A549 treated with CORT108297 at 1 μM for 4 hours (cell line): Measurements from ENCODE around the gene SYT5. TPM values are rescaled to one million over a fixed set of nuclear protein-coding genes. Genes with fewer than 3 reads are reported as not detected.

ENCODE experiments used
- total RNA-seq: library from RNA; stranded (reverse); fragments of 200-300 nt; extraction: Qiagen RNA extraction; gene quantifications from 5 replicates; pipeline ENCODE4 v1.2.3, GENCODE V29; 2022

The SYT5 gene
- total RNA-seq, result 2.8 to 4.9 TPM (median 3.8 TPM) in 5 replicates

DNA sequence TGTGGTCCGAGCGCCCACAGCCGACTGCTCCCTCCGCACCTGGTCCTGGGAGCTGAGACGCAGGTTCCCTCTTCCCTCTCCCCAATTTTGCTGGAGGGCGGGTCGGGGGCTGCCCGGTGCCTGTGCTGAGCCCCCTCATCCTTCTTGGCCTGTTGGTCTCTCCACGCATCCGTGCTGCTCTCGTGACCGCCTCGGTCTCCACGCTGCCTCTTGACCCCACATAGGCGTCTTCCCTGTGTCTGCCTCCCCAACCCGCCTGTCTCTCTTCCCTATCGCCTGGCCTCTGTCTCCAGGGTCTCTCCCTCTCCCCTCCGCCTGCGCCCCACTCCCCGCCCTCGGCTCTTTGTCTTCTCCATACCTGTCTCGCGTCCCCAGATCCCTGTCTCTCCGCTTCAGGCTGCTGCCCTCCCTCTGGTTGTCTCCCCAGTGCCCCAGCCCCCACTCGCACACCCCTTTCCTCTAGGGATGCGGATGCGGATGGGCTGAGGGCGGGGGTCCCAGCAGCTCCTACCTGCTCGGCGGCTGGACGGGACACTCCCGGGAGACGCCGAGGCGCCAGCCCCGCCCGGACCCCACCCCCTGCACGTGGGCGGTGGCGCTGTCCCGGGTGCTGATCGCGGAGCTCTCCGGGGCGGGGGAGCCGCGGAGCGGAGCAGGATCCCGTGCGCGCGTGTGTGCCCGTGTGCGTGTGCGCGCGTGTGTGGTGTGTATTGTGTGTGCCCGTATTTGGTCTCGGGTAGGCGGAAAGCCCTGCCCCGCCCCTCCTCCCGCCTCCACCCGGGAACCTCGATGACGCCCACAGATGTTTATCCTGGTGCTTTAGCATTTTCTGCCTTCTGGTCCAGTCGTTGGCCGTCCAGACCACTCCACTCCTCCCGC, at the start of gene SYT5:
Gene SYT5, minus strand, starts transcription at position 684 of the 879 bp plus-strand sequence. CDS start 1,248 bp downstream, outside the sequence.

DNA sequence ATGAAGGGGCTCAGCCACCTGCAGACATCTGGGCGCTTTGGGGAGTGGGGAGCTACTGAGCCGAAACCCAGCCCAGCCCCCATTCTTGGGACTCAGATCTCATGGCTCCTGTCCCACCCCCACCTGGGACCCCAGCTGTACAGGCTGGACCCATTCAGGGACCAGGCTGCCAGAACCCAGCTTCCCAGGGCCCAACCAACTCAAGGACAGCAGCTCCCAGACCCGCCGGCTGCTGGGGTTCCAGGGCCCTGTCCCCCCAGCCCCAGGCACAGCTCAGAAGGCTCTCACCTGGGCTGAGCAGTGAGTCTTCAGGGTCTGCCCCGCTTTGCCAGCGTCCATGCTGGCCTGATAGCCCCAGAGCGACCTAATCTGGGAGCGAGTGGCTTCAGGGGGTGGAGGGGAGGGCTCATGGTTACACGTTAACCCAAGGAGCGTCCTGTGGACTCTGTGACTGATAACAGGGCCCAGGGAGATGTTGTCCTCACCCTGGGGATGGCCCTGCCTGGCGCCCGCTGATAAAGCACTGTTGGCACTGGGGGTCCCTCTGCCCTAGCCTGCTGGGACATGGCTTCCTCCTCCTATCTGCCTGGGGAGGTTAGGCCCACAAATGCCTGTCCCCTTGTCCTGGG, 48.4 kb upstream of the SYT5 start, which contains the start of gene TMEM86B:
Gene TMEM86B, minus strand, starts transcription at position 361 of the 629 bp plus-strand sequence. Its CDS starts 22 bp downstream, at position 339.

DNA sequence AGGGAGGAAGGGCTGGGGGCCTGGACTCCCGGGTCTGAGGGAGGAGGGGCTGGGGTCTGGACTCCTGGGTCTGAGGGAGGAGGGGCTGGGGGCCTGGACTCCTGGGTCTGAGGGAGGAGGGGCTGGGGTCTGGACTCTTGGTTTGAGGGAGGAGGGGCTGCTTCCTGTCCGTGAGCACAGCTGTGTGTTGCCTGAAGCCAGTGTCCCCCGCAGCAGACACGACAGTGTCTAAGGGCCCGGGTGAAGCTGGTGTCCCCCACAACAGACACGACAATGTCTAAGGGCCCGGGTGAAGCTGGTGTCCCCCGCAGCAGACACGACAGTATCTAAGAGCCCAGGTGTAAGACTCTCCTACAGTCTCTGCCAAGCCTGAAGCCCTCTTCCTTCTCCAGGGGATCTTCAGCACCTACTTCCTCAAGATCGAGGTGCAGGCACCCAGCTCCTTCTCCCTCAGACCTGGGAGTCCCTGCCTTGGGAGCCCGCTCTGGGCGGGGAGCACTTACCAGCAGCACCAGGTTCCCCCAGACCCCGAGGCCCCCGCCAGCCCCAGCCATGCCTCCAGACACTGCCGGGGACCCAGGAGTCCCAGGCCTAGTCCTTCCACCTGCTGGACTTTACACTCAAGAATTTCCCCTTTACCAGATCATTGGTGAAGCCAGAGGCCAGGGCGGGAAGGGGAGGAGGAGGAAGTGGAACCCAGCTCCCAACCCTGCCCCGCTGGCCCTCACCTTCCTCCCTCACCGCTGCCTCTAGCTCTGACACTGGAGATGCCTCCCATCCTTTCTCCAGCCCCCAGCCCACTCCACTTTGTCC, 29.0 kb upstream of the SYT5 start, which contains the start of gene PTPRH:
Gene PTPRH, minus strand, starts transcription at position 622 of the 813 bp plus-strand sequence. Its CDS starts 68 bp downstream, at position 554.

DNA sequence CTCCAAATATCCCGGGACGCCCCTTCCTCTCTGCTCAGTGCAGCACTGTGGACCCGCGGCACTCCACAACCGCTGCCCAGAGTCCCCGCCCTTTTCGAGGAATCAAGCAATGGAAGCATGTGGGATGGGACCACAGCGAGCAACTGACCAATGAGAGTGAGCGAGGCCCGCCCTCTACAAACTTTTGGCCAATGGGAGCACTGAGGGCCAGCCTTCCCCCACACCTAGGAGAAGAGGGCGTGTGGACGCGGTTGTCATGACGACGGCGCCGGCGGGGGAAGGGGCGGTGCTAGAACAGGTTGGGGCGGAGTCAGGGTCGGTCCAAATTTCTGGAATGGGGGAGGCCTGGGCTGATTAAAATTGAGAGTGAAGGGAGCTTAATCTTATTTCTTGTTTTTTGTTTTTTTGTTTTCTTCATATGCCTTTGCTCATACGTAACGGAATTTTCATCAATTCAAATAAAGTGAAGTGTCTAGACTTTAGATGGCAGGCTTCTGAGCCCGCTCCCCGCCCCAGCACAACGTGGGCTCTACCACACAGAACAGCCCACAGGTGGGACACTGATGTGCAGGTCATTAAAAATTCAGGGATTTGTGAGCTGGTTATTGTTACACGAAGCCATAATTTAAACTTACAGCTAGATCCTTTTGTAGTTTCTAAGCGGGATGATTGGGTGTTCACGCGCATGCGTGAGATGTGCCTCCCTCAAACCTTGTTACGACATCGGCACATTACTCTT, 13.4 kb downstream of the SYT5 start, which contains the start of gene DNAAF3:
Gene DNAAF3, minus strand, starts transcription at position 84 of the 739 bp plus-strand sequence. CDS start 200 bp downstream, outside the sequence.

DNA sequence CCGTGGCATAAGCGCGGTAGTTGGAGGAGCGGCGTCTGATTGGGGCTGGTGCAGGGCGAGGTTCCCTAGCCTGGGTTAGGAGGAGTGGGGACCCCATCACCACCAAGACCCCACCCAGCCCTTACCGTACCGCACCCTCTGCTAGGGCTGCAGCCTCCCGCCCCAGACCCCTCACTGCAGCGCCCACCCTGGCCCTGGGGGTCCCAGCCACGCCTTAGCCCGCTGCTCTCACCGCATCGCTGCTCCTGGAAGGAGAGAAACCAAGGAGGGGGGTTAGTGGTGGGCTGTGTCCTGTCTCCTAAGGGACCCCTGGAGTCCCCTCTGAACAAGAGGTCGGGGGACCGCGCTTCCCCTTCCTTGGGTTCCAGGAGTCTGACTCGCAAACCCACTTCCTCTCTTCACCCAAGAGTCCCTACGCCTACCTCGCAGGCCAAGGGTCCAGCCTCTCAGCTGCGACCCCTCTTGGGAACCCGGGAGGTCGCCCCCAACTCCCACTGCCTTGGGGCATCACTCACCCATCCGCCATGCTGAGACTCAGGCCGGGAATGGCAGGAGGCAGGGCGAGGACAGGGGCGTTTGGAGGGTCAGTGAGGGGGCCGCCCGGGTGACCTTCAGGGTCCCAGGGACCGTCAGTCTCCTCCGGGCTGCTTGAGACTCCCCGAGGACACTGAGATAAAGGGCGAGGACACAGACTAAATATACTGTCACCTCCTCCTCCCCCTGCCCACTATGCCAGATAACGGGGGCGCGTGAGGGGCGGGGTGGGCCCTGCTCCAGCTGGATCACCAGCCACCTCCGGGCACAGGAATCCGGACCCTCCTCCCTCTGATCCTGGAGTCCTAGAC, 22.8 kb downstream of the SYT5 start, which contains the start of gene TNNI3:
Gene TNNI3, minus strand, starts transcription at position 669 of the 845 bp plus-strand sequence. Its CDS starts 143 bp downstream, at position 526.

DNA sequence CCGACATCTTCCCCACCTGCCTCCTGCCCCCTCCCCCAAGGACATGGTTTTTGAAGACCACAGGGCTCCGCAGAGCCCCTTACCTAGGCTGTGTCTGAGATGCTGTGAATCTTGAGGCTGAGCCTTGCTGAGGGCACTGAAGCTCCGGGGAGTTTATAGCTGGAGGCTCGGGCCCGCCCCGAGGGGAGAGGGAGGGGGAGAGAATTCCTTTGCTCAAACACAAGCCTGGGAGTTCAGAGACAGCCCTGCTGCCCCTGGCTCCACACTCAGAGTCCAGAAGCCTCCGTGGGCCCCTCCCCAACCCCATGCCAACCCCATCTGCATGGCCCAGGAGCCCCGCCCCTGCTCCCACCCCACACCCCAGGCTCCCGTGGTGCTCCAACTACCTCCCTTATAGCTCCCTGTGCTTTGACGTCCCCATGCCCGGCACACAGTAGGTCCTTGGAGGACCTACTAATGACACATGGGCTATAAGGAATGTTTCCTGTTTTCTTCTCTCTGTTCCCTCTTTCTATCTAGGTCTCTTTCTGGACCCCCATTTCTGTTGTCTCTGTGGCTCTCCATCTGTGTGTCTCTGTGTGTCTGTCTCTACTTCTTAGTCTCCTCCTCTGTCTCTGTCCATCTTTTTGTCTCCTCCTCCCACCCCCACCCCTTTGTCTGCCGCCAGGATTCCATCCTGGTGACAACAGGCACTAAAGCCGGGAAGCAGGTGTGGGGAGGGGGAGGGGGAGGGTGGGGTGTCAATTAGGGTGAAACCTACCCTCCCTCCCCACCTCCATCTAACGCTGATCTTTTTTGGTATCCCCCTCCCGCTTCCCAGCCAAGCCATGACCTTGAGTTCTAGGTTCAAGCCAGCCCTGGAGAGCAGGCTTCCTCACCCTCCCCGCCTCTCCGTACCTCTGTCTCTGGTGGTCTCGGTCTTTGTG, 30.7 kb downstream of the SYT5 start, which contains the start of gene TNNT1:
Gene TNNT1, minus strand, starts transcription at position 129 of the 926 bp plus-strand sequence. CDS start 2,049 bp downstream, outside the sequence.

Other genes starting within 250 kb of the SYT5 start
- gene NLRP7, start 232.8 kb downstream of the SYT5 start, total RNA-seq, result not detected in 5 replicates
- gene NLRP2, start 213.9 kb downstream of the SYT5 start, total RNA-seq, result 24.3 to 27.9 TPM (median 26.7 TPM) in 5 replicates
- gene GP6, start 142.0 kb downstream of the SYT5 start, total RNA-seq, result 0.06 to 0.24 TPM (median 0.21 TPM) in 5 replicates
- 14.0 to 20.9 TPM (median 20.1 TPM) in 5 replicates for gene RDH13, start 117.1 kb downstream of the SYT5 start, total RNA-seq
- gene EPS8L1, start 104.4 kb downstream of the SYT5 start, total RNA-seq, result 3.7 to 6.2 TPM (median 5.5 TPM) in 5 replicates
- 60.2 to 97.6 TPM (median 90.0 TPM) in 5 replicates for gene PPP1R12C, start 62.7 kb downstream of the SYT5 start, total RNA-seq
- 114 to 145 TPM (median 137 TPM) in 5 replicates for gene TNNT1, start 31.1 kb downstream of the SYT5 start, total RNA-seq
- gene TNNI3, start 22.6 kb downstream of the SYT5 start, total RNA-seq, result 6.1 to 9.2 TPM (median 8.0 TPM) in 5 replicates
- gene DNAAF3, start 13.7 kb downstream of the SYT5 start, total RNA-seq, result 4.5 to 6.9 TPM (median 6.2 TPM) in 5 replicates
- gene PTPRH, start 29.2 kb upstream of the SYT5 start, total RNA-seq, result 3.7 to 5.3 TPM (median 5.2 TPM) in 5 replicates
- 2.7 to 6.4 TPM (median 5.2 TPM) in 5 replicates for gene TMEM86B, start 48.5 kb upstream of the SYT5 start, total RNA-seq
- gene PPP6R1, start 78.7 kb upstream of the SYT5 start, total RNA-seq, result 87.7 to 128 TPM (median 124 TPM) in 5 replicates
- gene HSPBP1, start 99.8 kb upstream of the SYT5 start, total RNA-seq, result 119 to 156 TPM (median 146 TPM) in 5 replicates
- 3.3 to 5.4 TPM (median 4.0 TPM) in 5 replicates for gene BRSK1, start 103.7 kb upstream of the SYT5 start, total RNA-seq
- gene TMEM150B, start 145.1 kb upstream of the SYT5 start, total RNA-seq, result not detected in 5 replicates
- 5.8 to 11.4 TPM (median 9.7 TPM) in 5 replicates for gene KMT5C, start 159.6 kb upstream of the SYT5 start, total RNA-seq
- 0.58 to 1.4 TPM (median 1.2 TPM) in 5 replicates for gene COX6B2, start 174.4 kb upstream of the SYT5 start, total RNA-seq
- 0.06 to 0.29 TPM (median 0.12 TPM) in 5 replicates for gene GARIN5B, start 183.0 kb upstream of the SYT5 start, total RNA-seq
- gene IL11, start 190.2 kb upstream of the SYT5 start, total RNA-seq, result 42.1 to 61.8 TPM (median 53.6 TPM) in 5 replicates
- gene TMEM190, start 196.5 kb upstream of the SYT5 start, total RNA-seq, result 1.2 to 2.6 TPM (median 2.0 TPM) in 5 replicates
- 1.6 to 11.1 TPM (median 8.6 TPM) in 5 replicates for gene TMEM238, start 204.0 kb upstream of the SYT5 start, total RNA-seq
- 2,587 to 2,941 TPM (median 2,775 TPM) in 5 replicates for gene RPL28, start 205.6 kb upstream of the SYT5 start, total RNA-seq
- gene UBE2S, start 227.5 kb upstream of the SYT5 start, total RNA-seq, result 320 to 492 TPM (median 460 TPM) in 5 replicates